Ishikawa (cell line): Measurements from ENCODE around the gene RGL3.

Experiments used
- CEBPB ChIP-seq: IDR thresholded peaks from 2 replicates; pipeline ENCODE4 v1.6.1; 2012
- CREB1 ChIP-seq: IDR thresholded peaks from 2 replicates; pipeline ENCODE4 v1.6.1; 2012; ENCODE audit warnings: low read depth
- EGR1 ChIP-seq: IDR thresholded peaks from 2 replicates; pipeline ENCODE4 v1.6.1; 2012
- EP300 ChIP-seq: IDR thresholded peaks from 2 replicates; pipeline ENCODE4 v1.6.1; 2012; ENCODE audit warnings: borderline replicate concordance
- FOXM1 ChIP-seq: IDR thresholded peaks from 2 replicates; pipeline ENCODE4 v1.6.1; 2012; ENCODE audit warnings: low read depth, borderline replicate concordance
- NFIC ChIP-seq: IDR thresholded peaks from 2 replicates; pipeline ENCODE4 v1.6.1; 2012
- RAD21 ChIP-seq: IDR thresholded peaks from 2 replicates; pipeline ENCODE4 v1.6.1; 2012; ENCODE audit warnings: low read depth
- TAF1 ChIP-seq: IDR thresholded peaks from 2 replicates; pipeline ENCODE4 v1.6.1; 2012; ENCODE audit warnings: low read depth, mild to moderate bottlenecking
- TCF12 ChIP-seq: IDR thresholded peaks from 2 replicates; pipeline ENCODE4 v1.6.1; 2012; ENCODE audit warnings: low read depth
- TEAD4 ChIP-seq: IDR thresholded peaks from 2 replicates; pipeline ENCODE4 v1.6.1; 2012
- YY1 ChIP-seq: IDR thresholded peaks from 2 replicates; pipeline ENCODE4 v1.6.1; 2012; ENCODE audit warnings: low read depth
- ZBTB7A ChIP-seq: IDR thresholded peaks from 2 replicates; pipeline ENCODE4 v1.6.1; 2012; ENCODE audit warnings: low read depth
- TF ChIP-seq, protein P1 (sequence below): IDR thresholded peaks from 2 replicates; pipeline ENCODE4 v1.6.1; 2012
- TF ChIP-seq, protein P2 (sequence below): IDR thresholded peaks from 2 replicates; pipeline ENCODE4 v1.6.1; 2012
- TF ChIP-seq, protein P3 (sequence below): IDR thresholded peaks from 2 replicates; pipeline ENCODE4 v1.6.1; 2012; ENCODE audit warnings: low read depth, mild to moderate bottlenecking

The RGL3 gene

DNA sequence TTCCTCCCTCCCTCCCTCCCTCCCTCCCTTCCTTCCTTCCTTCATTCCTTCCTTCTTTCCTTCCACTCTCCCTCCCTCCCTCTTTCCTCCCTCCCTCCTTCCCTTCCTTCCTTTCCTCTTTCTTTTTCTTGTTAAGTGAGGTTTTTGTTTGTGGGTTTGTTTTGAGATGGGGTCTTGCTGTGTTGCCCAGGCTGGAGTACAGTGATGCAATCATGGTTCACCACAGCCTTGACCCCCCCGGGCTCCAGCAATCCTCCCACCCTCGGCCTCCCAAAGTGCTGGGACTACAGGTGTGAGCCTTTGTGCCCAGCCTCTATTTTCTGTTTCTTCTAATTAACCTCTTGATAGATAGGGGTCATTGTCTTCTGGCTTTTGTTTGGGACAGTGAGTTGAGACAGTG, 42.3 kb upstream of the RGL3 start:
- TF ChIP-seq NFIC (no peak), CREB1 (no peak), ZBTB7A (no peak), EP300 (no peak), FOXM1 (no peak), YY1 (no peak), CEBPB (no peak), TEAD4 (no peak), EGR1 (no peak), RAD21 (no peak), TAF1 (no peak), TCF12 (no peak)
- TF ChIP-seq, protein P1, sequence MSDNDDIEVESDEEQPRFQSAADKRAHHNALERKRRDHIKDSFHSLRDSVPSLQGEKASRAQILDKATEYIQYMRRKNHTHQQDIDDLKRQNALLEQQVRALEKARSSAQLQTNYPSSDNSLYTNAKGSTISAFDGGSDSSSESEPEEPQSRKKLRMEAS = no peak
- TF ChIP-seq, protein P2, sequence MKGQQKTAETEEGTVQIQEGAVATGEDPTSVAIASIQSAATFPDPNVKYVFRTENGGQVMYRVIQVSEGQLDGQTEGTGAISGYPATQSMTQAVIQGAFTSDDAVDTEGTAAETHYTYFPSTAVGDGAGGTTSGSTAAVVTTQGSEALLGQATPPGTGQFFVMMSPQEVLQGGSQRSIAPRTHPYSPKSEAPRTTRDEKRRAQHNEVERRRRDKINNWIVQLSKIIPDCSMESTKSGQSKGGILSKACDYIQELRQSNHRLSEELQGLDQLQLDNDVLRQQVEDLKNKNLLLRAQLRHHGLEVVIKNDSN = no peak
- TF ChIP-seq, protein P3, sequence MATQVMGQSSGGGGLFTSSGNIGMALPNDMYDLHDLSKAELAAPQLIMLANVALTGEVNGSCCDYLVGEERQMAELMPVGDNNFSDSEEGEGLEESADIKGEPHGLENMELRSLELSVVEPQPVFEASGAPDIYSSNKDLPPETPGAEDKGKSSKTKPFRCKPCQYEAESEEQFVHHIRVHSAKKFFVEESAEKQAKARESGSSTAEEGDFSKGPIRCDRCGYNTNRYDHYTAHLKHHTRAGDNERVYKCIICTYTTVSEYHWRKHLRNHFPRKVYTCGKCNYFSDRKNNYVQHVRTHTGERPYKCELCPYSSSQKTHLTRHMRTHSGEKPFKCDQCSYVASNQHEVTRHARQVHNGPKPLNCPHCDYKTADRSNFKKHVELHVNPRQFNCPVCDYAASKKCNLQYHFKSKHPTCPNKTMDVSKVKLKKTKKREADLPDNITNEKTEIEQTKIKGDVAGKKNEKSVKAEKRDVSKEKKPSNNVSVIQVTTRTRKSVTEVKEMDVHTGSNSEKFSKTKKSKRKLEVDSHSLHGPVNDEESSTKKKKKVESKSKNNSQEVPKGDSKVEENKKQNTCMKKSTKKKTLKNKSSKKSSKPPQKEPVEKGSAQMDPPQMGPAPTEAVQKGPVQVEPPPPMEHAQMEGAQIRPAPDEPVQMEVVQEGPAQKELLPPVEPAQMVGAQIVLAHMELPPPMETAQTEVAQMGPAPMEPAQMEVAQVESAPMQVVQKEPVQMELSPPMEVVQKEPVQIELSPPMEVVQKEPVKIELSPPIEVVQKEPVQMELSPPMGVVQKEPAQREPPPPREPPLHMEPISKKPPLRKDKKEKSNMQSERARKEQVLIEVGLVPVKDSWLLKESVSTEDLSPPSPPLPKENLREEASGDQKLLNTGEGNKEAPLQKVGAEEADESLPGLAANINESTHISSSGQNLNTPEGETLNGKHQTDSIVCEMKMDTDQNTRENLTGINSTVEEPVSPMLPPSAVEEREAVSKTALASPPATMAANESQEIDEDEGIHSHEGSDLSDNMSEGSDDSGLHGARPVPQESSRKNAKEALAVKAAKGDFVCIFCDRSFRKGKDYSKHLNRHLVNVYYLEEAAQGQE = no peak

DNA sequence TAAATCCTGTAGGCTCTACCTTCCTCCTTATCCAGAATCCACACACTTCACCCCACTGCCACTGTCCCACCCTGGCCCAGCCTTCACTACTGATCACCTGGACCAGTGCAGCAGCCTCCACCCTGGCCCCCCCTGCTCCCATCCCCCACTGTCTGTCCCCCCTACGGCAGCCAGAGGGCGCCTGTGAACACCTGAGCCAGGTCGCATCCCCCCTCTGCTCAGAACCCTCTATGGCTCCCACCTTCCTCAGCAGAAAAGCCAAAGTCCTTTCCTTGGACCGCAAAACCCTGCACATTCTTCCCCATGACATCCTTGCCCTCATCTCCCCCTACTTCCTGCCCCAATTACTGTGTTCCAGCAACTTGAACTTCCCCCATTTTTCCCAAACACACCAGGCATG, 41.1 kb upstream of the RGL3 start:
- TF ChIP-seq, protein P2 = no peak
- TF ChIP-seq TAF1 (no peak), YY1 (no peak), RAD21 (no peak; the same call in 1 of the 2 replicates), TEAD4 (no peak), NFIC (no peak), CREB1 (no peak), EP300 (no peak), ZBTB7A (no peak), EGR1 (no peak), FOXM1 (no peak), CEBPB (no peak), TCF12 (no peak)
- TF ChIP-seq, protein P1 = no peak
- TF ChIP-seq, protein P3 = no peak

DNA sequence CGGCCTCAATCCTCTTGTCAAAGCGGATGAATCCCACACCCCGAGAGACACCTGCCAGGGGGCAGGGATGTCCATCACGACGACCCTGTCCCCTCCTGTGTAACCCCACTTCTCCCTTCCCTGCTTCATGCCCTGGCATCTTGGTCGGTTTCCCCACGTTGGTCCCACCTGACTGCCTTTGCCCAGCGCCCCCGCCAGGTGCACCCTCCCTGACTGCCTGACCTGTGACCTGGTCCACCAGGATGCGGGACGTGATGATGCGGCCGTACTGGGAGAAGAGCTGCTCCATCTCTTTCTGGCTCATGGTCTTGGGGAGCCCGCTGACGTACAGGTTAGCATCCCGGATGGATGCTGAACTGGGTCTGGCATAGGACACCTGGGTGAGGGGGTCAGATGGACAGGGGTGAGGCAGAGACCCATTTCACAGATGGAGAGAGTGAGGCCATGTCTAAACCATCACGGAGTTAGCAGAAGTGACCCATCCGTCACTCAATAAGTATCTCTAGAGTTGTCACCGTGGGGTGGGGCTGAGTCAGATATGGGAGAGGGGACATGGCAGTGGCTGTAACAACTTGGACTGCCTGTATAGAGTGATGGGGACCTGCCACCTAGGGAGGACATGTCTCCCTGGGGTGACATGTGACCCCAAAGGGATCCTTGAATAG, 39.3 kb upstream of the RGL3 start:
- TF ChIP-seq, protein P2 = no peak
- TF ChIP-seq ZBTB7A (no peak), FOXM1 (no peak), EGR1 (no peak), RAD21 (no peak), TAF1 (no peak), YY1 (no peak), TCF12 (no peak), NFIC (no peak), TEAD4 (no peak), EP300 (no peak), CEBPB (no peak), CREB1 (no peak)
- TF ChIP-seq, protein P1 = no peak
- TF ChIP-seq, protein P3 = no peak
